H9 (cell line): ENCODE data around the gene RGS5. TPM values are rescaled to one million over a fixed set of nuclear protein-coding genes. Genes with fewer than 3 reads are reported as not detected.

ENCODE experiments used
- DNase-seq: peaks from one replicate; pipeline ENCODE4 v3.0.0-alpha.2; 2017
- H2AFZ ChIP-seq: one replicate; pipeline ENCODE4 v1.6.1; 2013; ENCODE audit warnings: mild to moderate bottlenecking, low read length, control low read depth, moderate library complexity
- H2AK5ac ChIP-seq: 2 replicates; pipeline ENCODE4 v1.6.1; 2013; ENCODE audit warnings: low read length, control low read depth, mixed read lengths; ENCODE audit not compliant: insufficient read length
- H2BK120ac ChIP-seq: one replicate; pipeline ENCODE4 v1.6.1; 2013; ENCODE audit warnings: low read depth, mild to moderate bottlenecking, low read length, control low read depth, inconsistent platforms; ENCODE audit not compliant: poor library complexity, severe bottlenecking
- H2BK12ac ChIP-seq: 2 replicates; pipeline ENCODE4 v1.6.1; 2013; ENCODE audit warnings: low read length, control low read depth, mixed read lengths, low read depth; ENCODE audit not compliant: insufficient read length
- H2BK15ac ChIP-seq: 2 replicates; pipeline ENCODE4 v1.6.1; 2013; ENCODE audit warnings: low read depth, low read length, control low read depth
- H2BK20ac ChIP-seq: one replicate; pipeline ENCODE4 v1.6.1; 2013; ENCODE audit warnings: low read depth, mild to moderate bottlenecking, low read length, control low read depth, inconsistent platforms; ENCODE audit not compliant: poor library complexity, severe bottlenecking
- H2BK5ac ChIP-seq: 2 replicates; pipeline ENCODE4 v1.6.1; 2013; ENCODE audit warnings: low read length, control low read depth, mixed read lengths; ENCODE audit not compliant: insufficient read length
- H3K14ac ChIP-seq: 2 replicates; pipeline ENCODE4 v1.6.1; 2013; ENCODE audit warnings: low read length, control low read depth; ENCODE audit not compliant: insufficient read depth
- H3K18ac ChIP-seq: 2 replicates; pipeline ENCODE4 v1.6.1; 2013; ENCODE audit warnings: low read depth, mild to moderate bottlenecking, mixed read lengths, low read length, control low read depth; ENCODE audit not compliant: insufficient read length
- H3K23ac ChIP-seq: 2 replicates; pipeline ENCODE4 v1.6.1; 2013; ENCODE audit warnings: low read length, control low read depth, mixed read lengths, low read depth; ENCODE audit not compliant: insufficient read length
- H3K23me2 ChIP-seq: 2 replicates; pipeline ENCODE4 v1.6.1; 2013; ENCODE audit warnings: low read depth, mild to moderate bottlenecking, mixed read lengths, low read length, control low read depth; ENCODE audit not compliant: insufficient read length, poor library complexity, severe bottlenecking
- H3K27ac ChIP-seq: 2 replicates; pipeline ENCODE4 v1.5.1; 2013; ENCODE audit warnings: low read length, control low read depth, mixed read lengths, low read depth; ENCODE audit not compliant: insufficient read length
- H3K27me3 ChIP-seq: 2 replicates; pipeline ENCODE4 v1.6.1; 2013; ENCODE audit warnings: low read length, control low read depth, inconsistent platforms; ENCODE audit not compliant: insufficient read depth
- H3K4ac ChIP-seq: 2 replicates; pipeline ENCODE4 v1.6.1; 2013; ENCODE audit warnings: low read depth, mild to moderate bottlenecking, control low read depth, inconsistent platforms, low read length, moderate library complexity
- H3K4me1 ChIP-seq: 2 replicates; pipeline ENCODE4 v1.6.1; 2013; ENCODE audit warnings: low read length, control low read depth, inconsistent platforms; ENCODE audit not compliant: insufficient read depth
- H3K4me2 ChIP-seq: 2 replicates; pipeline ENCODE4 v1.6.1; 2013; ENCODE audit warnings: low read length, control low read depth, mixed read lengths; ENCODE audit not compliant: insufficient read length, insufficient read depth
- H3K56ac ChIP-seq: 2 replicates; pipeline ENCODE4 v1.6.1; 2013; ENCODE audit warnings: low read depth, mild to moderate bottlenecking, mixed read lengths, low read length, control low read depth; ENCODE audit not compliant: insufficient read length
- H3K79me1 ChIP-seq: 2 replicates; pipeline ENCODE4 v1.6.1; 2013; ENCODE audit warnings: low read depth, mild to moderate bottlenecking, moderate library complexity, low read length, control low read depth, inconsistent platforms; ENCODE audit not compliant: insufficient read depth, poor library complexity, severe bottlenecking
- H3K79me2 ChIP-seq: 2 replicates; pipeline ENCODE4 v1.6.1; 2013; ENCODE audit warnings: low read length, control low read depth, inconsistent platforms; ENCODE audit not compliant: insufficient read depth
- H3K9ac ChIP-seq: 2 replicates; pipeline ENCODE4 v1.6.1; 2013; ENCODE audit warnings: low read length, control low read depth, mixed read lengths; ENCODE audit not compliant: insufficient read length; ENCODE audit errors: extremely low read depth
- H3K9me3 ChIP-seq: one replicate; pipeline ENCODE4 v1.6.1; 2013; ENCODE audit warnings: low read depth, low read length, inconsistent platforms; ENCODE audit not compliant: control insufficient read depth
- H3T11ph ChIP-seq: one replicate; pipeline ENCODE4 v1.6.1; 2013; ENCODE audit warnings: mild to moderate bottlenecking, low read length, control low read depth, inconsistent platforms
- H4K20me1 ChIP-seq: one replicate; pipeline ENCODE4 v1.6.1; 2013; ENCODE audit not compliant: control insufficient read depth, insufficient read length, insufficient read depth
- H4K5ac ChIP-seq: 2 replicates; pipeline ENCODE4 v1.6.1; 2013; ENCODE audit warnings: low read depth, mild to moderate bottlenecking, mixed read lengths, low read length, control low read depth; ENCODE audit not compliant: insufficient read length
- H4K8ac ChIP-seq: replicated peaks from 2 replicates; pipeline ENCODE4 v1.6.1; 2013; ENCODE audit warnings: low read length, control low read depth, mixed read lengths, low read depth; ENCODE audit not compliant: insufficient read length
- H4K91ac ChIP-seq: 2 replicates; pipeline ENCODE4 v1.6.1; 2013; ENCODE audit warnings: low read depth, mild to moderate bottlenecking, moderate library complexity, mixed read lengths, low read length, control low read depth; ENCODE audit not compliant: insufficient read length
- H3K27ac Mint-ChIP-seq, 3 experiments: 2 replicates in 2 of 3; 3 replicates in 1 of 3; pipeline ENCODE4 v1.8.0; 2020 to 2021; ENCODE audit warnings: mixed read lengths in 3 of 3, mild to moderate bottlenecking in 1 of 3, moderate library complexity in 1 of 3
- H3K27me3 Mint-ChIP-seq: 2 replicates; pipeline ENCODE4 v1.8.0; 2021; ENCODE audit warnings: low read depth, mild to moderate bottlenecking, moderate library complexity, mixed read lengths
- H3K36me3 Mint-ChIP-seq, 3 experiments: 2 replicates in 2 of 3; 3 replicates in 1 of 3; pipeline ENCODE4 v1.8.0; 2020 to 2021; ENCODE audit warnings: low read depth in 3 of 3, mixed read lengths in 3 of 3; ENCODE audit not compliant: insufficient read depth in 1 of 3
- H3K4me1 Mint-ChIP-seq, 2 experiments: 2 replicates each; pipeline ENCODE4 v1.8.0; 2020; ENCODE audit warnings: mixed read lengths in 2 of 2
- H3K4me3 Mint-ChIP-seq, 2 experiments: 2 replicates in 1 of 2; 3 replicates in 1 of 2; pipeline ENCODE4 v1.8.0; 2020 to 2021; ENCODE audit warnings: mild to moderate bottlenecking in 2 of 2, mixed read lengths in 2 of 2, moderate library complexity in 1 of 2
- H3K9me3 Mint-ChIP-seq, 2 experiments: 2 replicates in 1 of 2; 3 replicates in 1 of 2; pipeline ENCODE4 v1.8.0; 2020; ENCODE audit warnings: mild to moderate bottlenecking in 2 of 2, mixed read lengths in 2 of 2, moderate library complexity in 1 of 2
- CTCF ChIP-seq: fragments of 200-600 bp; sonication (generic); conservative IDR thresholded peaks from 3 replicates; pipeline ENCODE4 v1.8.0; 2021; ENCODE audit warnings: antibody characterized with exemption, mild to moderate bottlenecking
- WGBS: extraction: QIAGEN DNeasy Blood & Tissue Kit; methylation state at CpG from one replicate; pipeline ENCODE4 v1.1.7; 2013; ENCODE audit warnings: missing lambda C conversion rate, low lambda C conversion rate, mixed read lengths; ENCODE audit not compliant: insufficient read length; ENCODE audit errors: extremely low coverage; 5-methylcytosine and 5-hydroxymethylcytosine counted together
- total RNA-seq: library from RNA; stranded (reverse); gene quantifications from 2 replicates; pipeline ENCODE4 v1.2.1, GENCODE V29; 2021

RGS5 gene
- total RNA-seq, 1 experiment from 2014 or later = 30.1 TPM

GRCh38 chr1:163188947-163189346, 13.8 kb downstream of the RGS5 start:
- Histone ChIP-seq H3K18ac (no peak overlapping the region), H2BK15ac (no peak overlapping the region), H4K5ac (no peak overlapping the region), H3T11ph (no peak overlapping the region), H3K23me2 (no peaks in the 10 kb centered on the region), H2AK5ac (no peak overlapping the region), H3K27me3 (no peaks in the 10 kb centered on the region), H2BK12ac (no peak overlapping the region), H4K91ac (no peak overlapping the region), H3K27ac (no peak overlapping the region), H3K9me3 (no peaks in the 10 kb centered on the region), H3K4me2 (no peak overlapping the region), H4K8ac (no peak overlapping the region), H2AFZ (no peak overlapping the region), H3K56ac (no peak overlapping the region), H2BK20ac (no peak overlapping the region), H3K79me1 (no peaks in the 10 kb centered on the region), H3K23ac (no peak overlapping the region), H3K4ac (no peak overlapping the region), H3K79me2 (no peaks in the 10 kb centered on the region), H3K14ac (no peak overlapping the region), H3K9ac (no peak overlapping the region), H4K20me1 (no peaks in the 10 kb centered on the region), H2BK120ac (no peak overlapping the region), H2BK5ac (no peak overlapping the region), H3K4me1 (no peaks in the 10 kb centered on the region)
- DNase-seq = no peak
- H3K9me3 Mint-ChIP-seq = no peaks in the 10 kb centered on the region
- no peak for TF ChIP-seq CTCF
- H3K27ac Mint-ChIP-seq = no peak overlapping the region
- no peaks in the 10 kb centered on the region for H3K36me3 Mint-ChIP-seq
- no peaks in the 10 kb centered on the region for H3K4me1 Mint-ChIP-seq
- no peak overlapping the region for H3K4me3 Mint-ChIP-seq
- WGBS = no CpG with 5 or more reads among the region's 3 CpGs
- H3K27me3 Mint-ChIP-seq = no peaks in the 10 kb centered on the region
